Measurements from ENCODE around the gene DOK3. TPM values are rescaled to one million over a fixed set of nuclear protein-coding genes. Genes with fewer than 3 reads are reported as not detected.
A peak's percentile ranks its signal among the peaks of the same experiment; 100 is the strongest.

The DOK3 gene
- total RNA-seq, 6 experiments from 2014 or later = 2.5 to 6.6 (median 3.9) TPM

DNA sequence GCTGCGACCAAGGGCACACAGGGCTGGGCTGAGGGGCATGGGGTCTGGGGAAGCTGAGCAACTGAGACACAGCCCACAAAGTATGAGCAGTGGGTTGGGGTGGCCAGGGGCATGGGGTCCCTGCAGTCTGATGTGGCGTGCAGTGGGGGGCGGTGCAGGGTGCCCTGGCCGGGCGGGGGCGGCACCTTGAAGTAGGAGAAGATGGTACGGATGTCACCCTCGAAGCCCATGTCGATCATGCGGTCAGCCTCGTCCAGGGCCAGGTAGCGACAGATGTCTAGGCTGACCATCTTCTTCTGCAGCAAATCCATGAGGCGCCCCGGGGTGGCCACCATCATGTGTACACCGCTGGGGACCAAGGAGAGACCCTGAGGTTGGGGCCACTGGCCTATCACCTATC, 3.9 kb upstream of the DOK3 start:
- intact Hi-C loops (cut with DNase I) = no loop called here
- no peak for ATAC-seq
- peaks cover 0 to 44% (median 11%) of the 10 kb centered on the region in 4 donors for H3K36me3 ChIP-seq
- no peak overlapping the region for H3K4me3 ChIP-seq
- WGBS (ENCODE audit: insufficient coverage, low coverage, low lambda C conversion rate, missing lambda C conversion rate) = 100% methylated on average over 1 of the region's 15 CpGs
- TF ChIP-seq, protein P1, sequence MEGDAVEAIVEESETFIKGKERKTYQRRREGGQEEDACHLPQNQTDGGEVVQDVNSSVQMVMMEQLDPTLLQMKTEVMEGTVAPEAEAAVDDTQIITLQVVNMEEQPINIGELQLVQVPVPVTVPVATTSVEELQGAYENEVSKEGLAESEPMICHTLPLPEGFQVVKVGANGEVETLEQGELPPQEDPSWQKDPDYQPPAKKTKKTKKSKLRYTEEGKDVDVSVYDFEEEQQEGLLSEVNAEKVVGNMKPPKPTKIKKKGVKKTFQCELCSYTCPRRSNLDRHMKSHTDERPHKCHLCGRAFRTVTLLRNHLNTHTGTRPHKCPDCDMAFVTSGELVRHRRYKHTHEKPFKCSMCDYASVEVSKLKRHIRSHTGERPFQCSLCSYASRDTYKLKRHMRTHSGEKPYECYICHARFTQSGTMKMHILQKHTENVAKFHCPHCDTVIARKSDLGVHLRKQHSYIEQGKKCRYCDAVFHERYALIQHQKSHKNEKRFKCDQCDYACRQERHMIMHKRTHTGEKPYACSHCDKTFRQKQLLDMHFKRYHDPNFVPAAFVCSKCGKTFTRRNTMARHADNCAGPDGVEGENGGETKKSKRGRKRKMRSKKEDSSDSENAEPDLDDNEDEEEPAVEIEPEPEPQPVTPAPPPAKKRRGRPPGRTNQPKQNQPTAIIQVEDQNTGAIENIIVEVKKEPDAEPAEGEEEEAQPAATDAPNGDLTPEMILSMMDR (IDR thresholded peaks at IDR 0.05) = no peak
- no peak for TF ChIP-seq POLR2A (IDR thresholded peaks at IDR 0.05)
- H3K9me3 ChIP-seq = no peaks in the 10 kb centered on the region
- no peak overlapping the region for H3K27ac ChIP-seq
- H3K27me3 ChIP-seq = no peaks in the 10 kb centered on the region
- peaks cover 0 to 11% (median 4%) of the 10 kb centered on the region in 4 donors for H3K4me1 ChIP-seq
- DNase-seq = peak in 2 of 3 donors; percentile 47 to 48

DNA sequence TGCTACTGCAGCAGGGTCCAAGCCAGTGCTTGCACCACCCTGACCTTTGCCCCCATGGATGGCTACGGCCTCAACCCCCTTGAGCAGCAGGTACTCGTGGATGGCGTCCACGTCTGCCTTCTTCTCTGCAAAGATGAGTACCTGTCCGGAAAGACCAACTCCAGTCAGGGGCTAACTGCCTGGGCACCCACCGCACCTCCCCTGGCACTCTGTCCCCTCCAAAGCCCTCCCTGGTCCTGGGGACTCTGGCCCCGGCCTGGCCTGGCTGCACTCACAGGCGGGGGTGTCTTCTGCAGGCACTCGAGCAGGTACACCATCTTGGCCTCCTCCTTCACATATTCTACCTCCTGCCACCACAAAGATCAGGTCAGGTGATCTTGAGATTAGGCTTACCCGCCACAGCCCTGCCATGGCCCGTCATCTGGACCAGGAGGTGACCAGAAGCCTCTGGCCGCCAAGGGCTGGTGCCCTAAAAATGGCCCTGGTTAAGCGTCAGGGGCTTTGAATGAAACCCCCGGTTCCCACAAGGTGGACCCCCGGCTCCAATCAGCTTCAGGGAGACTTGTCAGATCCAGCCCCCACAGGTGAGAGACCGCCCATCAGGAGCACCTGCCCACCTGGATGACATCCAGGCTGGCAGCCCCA, 3.2 kb upstream of the DOK3 start:
- no peak for ATAC-seq
- peaks cover 0 to 44% (median 11%) of the 10 kb centered on the region in 4 donors for H3K36me3 ChIP-seq

DNA sequence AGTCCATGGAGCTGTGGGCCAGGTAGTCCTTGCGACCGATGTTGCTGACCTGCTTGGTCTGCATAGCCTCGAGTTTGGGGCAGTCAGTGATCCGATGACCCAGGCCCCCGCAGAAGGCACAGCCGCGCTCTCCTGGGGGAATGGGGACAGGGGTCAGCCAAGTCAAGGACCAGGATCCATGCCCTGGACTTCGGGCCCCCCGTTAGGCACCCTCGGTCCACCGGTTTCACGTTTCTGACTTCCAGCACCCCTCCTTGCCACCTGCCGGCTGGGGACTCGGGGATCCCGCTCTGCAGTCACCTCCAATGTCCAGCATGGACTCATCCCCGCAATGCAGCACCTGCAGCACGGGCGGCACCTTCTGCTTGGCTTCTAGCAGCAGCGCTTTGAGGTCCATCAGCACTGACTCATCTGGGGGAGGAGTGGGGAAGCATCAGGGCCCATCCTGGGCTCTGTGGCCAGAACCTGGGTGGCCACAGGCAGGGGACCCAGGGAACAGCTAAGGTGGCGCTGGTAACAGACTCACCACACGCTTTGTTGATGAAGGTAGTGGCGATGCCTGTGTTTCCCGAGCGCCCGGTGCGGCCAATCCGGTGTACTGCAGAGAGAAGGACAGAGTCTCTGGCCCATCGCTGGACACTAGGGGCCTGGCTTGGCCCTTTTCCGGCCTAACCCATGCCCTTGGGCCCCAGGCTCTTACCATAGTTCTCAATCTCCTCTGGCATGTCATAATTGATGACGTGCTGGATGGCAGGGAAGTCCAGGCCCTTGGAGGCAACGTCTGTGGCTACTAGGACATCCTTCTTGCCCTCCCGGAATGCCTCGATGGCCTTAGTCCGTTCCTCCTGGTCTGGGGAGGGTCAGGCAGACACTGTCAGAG, 2.4 kb upstream of the DOK3 start:
- TF ChIP-seq, protein P1 (IDR thresholded peaks at IDR 0.05) = no peak
- no peak for TF ChIP-seq POLR2A (IDR thresholded peaks at IDR 0.05)
- ATAC-seq (no peak), DNase-seq (peak in 1 of 3 donors; percentile 51)
- no peaks in the 10 kb centered on the region for H3K27me3 ChIP-seq
- intact Hi-C loops (cut with DNase I) = no loop called here
- no peak overlapping the region for H3K4me3 ChIP-seq
- peaks cover 0 to 11% (median 4%) of the 10 kb centered on the region in 4 donors for H3K4me1 ChIP-seq
- 92% methylated on average over 11 of the region's 34 CpGs for WGBS (ENCODE audit: insufficient coverage, low coverage, low lambda C conversion rate, missing lambda C conversion rate)
- H3K27ac ChIP-seq = no peak overlapping the region
- peaks cover 0 to 44% (median 11%) of the 10 kb centered on the region in 4 donors for H3K36me3 ChIP-seq
- H3K9me3 ChIP-seq = no peaks in the 10 kb centered on the region

More for the DNA sequence above, 3.2 kb upstream of the DOK3 start:
- 43% methylated on average over 6 of the region's 16 CpGs for WGBS (ENCODE audit: insufficient coverage, low coverage, low lambda C conversion rate, missing lambda C conversion rate)
- Histone ChIP-seq H3K27ac (no peak overlapping the region), H3K27me3 (no peaks in the 10 kb centered on the region), H3K4me3 (no peak overlapping the region), H3K4me1 (peaks cover 0 to 11% (median 4%) of the 10 kb centered on the region in 4 donors), H3K9me3 (no peaks in the 10 kb centered on the region)
- no peak for DNase-seq
- intact Hi-C loops (cut with DNase I) = no loop called here
- no peak for TF ChIP-seq POLR2A (IDR thresholded peaks at IDR 0.05)
- TF ChIP-seq, protein P1 (IDR thresholded peaks at IDR 0.05) = no peak

DNA sequence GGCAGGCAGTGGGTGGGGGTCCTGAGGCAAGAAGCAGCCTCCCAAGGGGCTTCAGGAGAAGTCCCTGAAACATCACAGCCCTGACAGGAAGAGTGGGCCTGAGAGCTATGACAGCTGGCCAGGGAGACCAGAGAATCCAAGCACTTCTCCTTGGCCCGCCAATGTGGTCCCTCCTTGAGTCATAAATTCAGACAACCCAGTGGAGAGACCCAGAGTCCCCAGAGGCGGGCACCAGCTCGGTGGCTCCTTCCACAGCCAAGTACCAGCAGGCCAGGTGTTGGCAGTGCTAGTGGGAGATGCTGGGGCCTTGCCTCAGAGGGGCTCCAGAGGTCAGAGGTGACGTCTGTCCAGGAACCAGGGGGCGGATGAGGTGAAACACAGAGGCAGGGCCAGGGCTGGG, 1.6 kb upstream of the DOK3 start:
- Histone ChIP-seq H3K27me3 (no peaks in the 10 kb centered on the region), H3K9me3 (no peaks in the 10 kb centered on the region), H3K36me3 (peaks cover 0 to 44% (median 11%) of the 10 kb centered on the region in 4 donors), H3K27ac (no peak overlapping the region), H3K4me1 (peaks cover 0 to 10% (median 3%) of the 10 kb centered on the region in 4 donors), H3K4me3 (no peak overlapping the region)
- intact Hi-C loops (cut with DNase I) = no loop called here
- ATAC-seq (no peak), DNase-seq (peak in 1 of 3 donors; percentile 52)
- 74% methylated on average over 3 of the region's 5 CpGs for WGBS (ENCODE audit: insufficient coverage, low coverage, low lambda C conversion rate, missing lambda C conversion rate)
- TF ChIP-seq, protein P1 (IDR thresholded peaks at IDR 0.05) = no peak
- no peak for TF ChIP-seq POLR2A (IDR thresholded peaks at IDR 0.05)
